ENCODE measurements around the gene GLRA3.
"Not testable (repeated sequence)": the region's sequence is repeated elsewhere in the genome, so short reads cannot be mapped to it uniquely, and the experiment has no call there.

Gene GLRA3

DNA sequence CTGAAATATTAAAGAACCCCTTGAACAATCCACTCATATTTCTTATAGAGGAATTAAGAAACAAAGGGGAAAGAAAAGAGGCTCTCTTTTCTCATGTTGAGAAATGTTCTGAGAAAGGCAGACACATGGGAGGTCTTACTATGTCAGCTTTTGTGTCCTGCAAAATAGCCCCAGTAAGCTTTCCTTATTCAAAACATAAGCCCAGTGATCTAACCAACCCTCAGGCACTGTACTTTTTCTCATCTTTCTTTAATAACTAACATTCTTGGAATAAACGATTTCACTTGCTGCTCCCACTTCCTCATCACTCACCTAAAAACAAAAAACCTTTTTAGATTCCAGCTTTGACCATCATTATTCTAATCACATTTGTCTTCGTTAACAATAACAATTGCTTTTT lies 115.9 kb downstream of the GLRA3 start:
- no peak for DNase-seq

DNA sequence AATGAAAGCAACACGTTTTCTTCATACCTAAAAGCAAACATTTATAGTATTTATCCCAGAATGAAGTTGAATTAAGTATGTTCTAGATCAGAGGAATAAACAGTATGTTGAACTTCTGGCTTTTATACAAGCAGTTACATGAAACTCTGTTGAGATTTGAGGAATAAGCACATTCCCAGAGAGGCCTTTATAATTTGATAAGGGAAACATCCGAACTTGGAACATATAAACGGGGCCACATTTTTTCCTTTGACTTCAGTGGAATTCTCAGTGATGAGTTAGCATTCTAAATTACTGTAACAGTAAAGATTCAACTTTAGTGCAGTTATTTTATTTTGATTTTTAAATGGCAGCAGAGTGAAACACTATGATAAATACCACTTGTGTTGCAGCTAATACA lies 119.5 kb downstream of the GLRA3 start:
- DNase-seq = no peak

DNA sequence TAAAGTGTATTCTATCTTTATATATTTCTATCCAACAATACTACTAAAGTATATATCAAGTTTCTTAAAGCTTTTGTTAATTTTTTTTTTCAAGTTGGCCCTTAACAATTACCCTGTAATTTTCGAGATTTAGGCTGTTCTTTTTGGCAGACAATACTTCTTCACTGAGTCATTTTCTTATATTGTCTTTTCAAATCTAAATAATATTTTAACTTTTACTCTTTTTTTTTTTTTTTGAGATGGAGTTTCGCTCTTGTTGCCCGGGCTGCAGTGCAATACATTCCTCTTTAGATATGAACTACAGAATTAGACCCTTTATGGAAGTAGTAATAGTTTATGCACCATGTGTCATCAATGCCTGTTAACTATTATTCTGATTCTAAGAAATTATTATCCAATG lies 120.7 kb downstream of the GLRA3 start:
- no peak for DNase-seq

DNA sequence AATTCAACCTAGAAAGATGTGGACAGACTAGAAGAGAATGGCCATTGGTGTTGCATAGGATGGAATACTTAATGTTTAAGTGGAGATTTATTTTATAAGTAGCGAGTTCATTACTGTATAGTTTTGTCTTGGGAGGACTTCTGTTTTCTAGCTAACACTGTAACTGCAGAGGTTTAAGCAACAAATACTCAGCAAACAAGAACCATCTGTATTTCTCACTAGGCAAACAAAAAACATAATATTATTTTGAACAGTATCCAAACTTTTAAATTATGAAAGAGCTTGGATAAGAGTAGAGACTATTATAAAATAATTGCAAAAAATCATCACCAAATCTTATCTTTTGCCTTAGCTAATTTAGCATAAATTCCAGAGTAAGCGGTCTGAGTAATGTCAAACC lies 121.1 kb downstream of the GLRA3 start:
- DNase-seq = no peak

DNA sequence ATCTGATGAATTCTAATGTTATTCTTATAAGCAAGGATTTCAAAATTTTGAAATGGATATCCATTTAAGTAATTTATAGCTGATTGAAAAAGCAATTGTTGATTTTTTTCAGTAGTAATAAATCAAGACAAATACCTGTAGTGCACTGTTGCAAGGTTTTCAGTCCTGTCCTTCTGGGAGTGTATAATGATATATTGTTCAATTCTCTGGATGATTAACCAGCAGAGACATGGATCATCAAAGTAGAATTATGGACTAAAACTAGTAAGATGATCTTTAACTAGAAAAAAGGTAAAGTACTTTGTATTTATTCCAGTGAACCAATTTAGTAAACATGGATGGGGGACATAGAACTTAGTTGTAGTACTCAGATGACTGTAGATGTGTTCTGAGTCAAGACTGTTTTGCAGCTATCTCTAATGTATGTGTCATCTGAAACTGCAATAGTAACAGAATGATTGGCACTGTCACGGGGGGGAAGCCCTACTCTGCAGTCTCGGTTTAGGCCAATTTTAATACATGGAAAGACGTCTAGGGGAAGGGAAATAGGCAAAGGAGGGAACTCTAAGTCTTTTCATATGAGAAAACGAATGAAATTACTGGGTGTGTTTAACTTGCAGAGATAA lies 121.9 kb downstream of the GLRA3 start:
- peak in 1 of 5 experiments; percentile 49 for DNase-seq

DNA sequence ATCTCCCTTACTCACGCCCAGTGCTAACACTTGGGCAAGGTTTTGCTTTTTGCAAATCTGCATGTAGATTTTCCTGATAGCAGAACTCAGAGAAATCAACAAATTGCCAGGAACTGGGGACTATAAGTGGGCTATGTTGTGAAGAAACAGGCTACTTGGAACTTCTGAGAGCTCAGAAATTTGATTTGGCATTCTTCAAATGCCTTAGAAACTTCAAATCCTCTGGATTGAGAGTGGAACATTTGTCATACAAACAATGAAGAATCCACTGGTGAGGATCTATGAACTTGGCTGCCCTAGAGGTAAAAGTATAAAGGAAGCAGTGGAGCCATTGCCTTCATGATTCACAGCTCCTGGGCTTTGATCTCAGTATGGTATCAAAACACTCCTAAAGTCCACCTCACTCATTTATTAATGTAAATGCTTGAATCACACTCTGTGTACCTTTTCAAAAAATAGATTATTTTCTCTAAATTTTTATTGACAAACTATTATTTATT lies 126.0 kb downstream of the GLRA3 start:
- no peak for DNase-seq

DNA sequence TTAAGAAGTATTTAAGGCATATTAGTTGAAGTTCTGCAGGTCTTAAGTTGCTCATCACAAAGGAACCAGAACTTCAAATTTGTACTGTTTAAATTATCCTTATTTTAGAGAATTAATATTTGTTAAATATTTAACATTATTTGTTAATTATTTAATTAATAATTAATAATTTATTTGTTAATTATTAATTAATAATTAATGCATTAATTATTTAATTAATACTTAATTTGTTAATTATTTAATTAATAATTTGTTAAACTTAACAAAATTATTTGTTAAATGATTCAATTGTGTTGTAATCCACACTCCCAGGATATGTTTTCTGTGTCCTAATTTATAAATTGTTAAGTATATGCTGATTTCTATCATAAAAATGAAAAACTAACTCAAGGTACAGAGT lies 129.4 kb downstream of the GLRA3 start:
- DNase-seq = no peak

DNA sequence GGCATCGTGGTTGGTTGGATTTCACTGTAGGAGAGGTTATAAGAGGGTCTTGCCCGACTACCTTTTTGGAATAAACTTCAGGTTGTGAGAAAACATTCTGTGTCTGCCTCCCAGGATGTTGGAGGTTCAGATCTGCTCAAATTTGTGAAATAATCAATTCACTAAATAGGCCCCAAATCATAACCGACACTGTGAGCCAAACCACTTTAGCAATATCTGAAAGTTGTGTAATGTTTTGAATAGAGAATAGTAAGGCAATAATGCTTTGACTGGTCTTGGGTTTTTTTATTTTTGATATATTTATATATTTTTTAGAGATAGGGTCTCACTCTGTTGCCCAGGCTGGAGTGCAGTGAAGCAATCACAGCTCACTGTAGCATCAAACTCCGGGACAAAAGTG lies 131.2 kb downstream of the GLRA3 start:
- DNase-seq = no peak

DNA sequence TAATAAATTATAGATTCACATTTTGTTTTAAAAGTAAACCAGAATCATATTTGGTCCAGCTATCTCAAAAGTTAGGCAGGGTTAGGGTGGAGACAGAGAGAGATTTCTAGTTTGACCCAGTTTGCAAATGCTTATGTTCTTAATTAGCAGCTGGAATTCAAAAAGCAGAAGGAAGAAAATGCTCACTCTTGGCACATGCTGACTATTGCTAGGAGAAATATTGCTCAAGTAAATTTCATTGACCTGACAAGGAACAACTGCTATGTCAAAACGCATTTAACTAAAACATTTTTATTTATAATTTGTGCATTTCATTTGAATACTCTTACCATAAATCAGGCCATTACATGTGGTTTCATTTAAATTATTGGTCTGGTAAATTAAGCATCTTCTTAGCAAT lies 131.8 kb downstream of the GLRA3 start:
- no peak for DNase-seq

DNA sequence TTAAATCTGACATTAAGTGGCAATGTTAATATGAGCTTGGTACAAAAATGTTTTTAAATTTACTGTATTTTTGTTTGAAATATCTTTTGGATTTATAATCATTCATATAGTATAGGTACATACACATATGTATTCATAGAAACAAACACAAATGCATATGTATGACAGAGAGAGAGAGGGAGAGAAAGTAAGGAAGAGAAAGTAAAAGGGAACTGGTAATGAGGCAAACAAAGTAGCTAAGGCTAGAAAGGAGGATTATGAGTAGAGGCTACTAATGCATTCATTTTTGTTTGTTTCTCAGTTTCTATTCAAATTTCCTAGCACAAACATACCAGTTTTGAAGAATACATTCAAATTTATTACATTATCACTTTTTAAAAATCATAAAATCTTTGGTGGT lies 132.4 kb downstream of the GLRA3 start:
- no peak for DNase-seq

DNA sequence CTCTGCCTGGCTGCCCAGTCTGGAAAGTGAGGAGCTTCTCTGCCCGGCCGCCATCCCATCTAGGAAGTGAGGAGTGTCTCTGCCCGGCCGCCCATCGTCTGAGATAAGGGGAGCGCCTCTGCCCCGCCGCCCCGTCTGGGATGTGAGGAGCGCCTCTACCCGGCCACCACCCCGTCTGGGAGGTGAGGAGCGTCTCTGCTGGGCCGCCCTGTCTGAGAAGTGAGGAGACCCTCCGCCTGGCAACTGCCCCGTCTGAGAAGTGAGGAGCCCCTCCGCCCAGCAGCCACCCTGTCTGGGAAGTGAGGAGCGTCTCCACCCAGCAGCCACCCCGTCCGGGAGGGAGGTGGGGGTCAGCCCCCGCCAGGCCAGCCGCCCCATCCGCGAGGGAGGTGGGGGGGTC lies 137.2 kb downstream of the GLRA3 start:
- DNase-seq = not testable (repeated sequence)

DNA sequence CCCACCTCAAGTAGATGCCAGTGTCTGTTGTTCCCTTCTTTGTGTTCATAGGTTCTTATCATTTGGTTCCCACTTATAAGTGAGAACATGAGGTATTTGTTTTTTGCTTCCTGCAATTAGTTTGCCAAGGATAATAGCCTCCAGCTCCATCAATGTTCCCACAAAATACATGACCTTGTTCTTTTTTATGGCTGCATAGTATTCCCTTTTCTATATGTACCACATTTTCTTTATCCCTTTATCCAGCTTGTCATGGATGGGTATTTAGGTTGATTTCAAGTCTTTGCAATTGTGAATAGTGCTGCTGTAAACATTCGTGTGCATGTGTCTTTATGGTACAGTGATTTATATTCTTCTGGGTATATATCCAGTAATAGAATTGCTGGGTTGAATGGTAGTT lies 138.4 kb downstream of the GLRA3 start:
- no peak for DNase-seq

DNA sequence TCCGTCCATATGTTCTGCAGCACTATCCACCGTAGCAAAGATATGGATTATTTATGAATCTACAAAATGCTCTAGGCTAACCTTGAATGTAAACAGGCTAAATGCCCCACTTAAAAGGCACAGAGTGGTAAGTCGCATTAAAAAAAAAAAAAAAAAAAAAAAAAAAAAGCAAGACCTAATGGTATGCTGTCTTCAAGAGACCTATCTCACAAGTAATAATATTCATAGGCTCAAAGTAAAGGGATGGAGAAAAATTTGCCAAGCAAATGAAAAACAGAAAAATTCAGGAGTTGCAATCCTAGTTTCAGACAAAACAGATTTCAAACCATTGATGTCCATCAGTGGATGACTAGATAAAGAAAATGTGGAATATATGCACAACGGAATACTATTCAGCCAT lies 139.4 kb downstream of the GLRA3 start:
- no peak for DNase-seq

DNA sequence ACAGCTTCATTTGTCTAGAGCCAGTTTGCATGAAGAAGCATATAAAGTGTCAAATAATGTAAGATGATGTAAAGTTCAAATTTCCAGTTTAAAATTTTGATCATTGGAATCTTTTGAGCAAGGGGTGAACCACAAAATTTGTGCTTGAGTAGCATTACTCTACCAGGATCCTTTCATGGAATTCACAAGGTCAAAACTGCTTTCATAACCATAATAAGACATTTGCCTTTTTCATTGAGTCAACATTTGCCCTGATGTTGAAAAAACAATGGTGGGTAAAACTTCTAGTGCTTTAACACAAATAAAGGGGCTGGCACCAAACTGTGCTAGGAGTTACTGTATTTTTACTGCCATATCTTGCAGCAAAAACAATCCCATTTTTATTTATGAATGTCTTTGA lies 142.2 kb downstream of the GLRA3 start:
- no peak for DNase-seq

DNA sequence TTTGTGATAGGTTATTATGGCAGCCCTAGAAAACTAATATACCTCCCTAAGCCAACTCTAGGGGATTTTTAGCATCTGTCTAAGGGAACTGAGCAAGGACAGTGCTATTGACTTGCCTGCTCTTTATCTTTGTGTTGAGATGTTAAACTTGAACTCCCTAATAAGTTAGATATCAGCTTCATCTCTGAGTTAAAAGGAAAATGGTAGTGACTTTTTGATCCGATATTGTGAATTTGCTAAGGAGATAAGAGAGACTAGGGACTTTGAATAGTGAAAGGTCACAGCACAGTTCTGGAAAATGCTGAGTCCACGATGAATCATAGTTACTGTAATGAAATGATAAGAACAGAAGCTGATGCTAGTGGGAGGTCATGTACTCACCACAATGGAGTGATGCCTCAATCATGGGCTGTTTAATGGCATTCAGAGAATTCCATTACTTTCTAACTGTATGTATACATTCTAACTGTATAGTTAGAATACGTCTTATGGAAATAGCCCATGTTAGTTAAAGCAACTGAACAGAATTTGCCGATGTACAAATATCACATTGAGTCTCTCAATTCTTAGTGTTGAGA lies 147.2 kb downstream of the GLRA3 start:
- DNase-seq = no peak

DNA sequence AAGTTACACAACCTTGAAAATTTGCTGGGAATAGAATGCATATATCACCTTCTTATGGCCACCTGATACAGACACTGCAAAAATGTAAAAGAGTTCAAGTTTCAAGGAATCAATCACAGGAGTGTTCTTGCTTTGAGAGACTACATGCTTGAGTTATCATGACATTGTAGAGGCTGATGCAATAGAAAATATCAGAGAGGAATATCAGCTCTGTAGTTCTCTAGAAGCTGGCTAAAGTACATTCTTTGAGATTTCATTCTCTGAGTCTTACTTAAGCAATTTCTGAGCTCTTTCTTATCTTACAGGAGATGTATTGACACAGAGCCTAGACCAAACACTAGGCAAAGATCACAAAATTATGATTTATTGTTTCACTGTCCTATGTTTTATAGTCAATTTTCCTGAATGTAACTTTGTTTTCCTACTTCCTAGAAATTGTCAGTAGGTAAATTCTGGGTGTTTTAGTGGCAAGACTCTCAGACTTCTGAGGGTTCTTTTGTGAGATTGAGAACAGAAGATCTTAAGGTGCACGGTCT lies 154.7 kb downstream of the GLRA3 start:
- no peak for DNase-seq

DNA sequence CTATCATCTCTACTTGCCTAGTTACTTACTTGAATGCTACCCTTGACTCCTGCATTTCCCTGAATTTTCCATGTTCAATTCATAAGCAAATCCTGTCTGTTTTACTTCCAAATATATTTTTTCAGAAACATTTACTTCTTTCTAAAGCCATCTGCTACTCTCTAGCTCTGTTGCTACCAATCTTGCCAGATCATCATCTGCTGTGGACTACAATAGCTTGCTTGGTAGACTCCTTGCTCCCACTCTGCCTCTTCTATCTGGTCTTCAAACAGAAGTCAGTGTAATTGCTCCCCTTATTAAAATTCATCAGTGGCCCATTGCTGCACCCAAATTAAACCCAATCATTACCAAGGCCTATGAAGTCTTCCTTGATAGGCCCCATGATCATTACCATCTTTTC lies 155.2 kb downstream of the GLRA3 start:
- DNase-seq = no peak

DNA sequence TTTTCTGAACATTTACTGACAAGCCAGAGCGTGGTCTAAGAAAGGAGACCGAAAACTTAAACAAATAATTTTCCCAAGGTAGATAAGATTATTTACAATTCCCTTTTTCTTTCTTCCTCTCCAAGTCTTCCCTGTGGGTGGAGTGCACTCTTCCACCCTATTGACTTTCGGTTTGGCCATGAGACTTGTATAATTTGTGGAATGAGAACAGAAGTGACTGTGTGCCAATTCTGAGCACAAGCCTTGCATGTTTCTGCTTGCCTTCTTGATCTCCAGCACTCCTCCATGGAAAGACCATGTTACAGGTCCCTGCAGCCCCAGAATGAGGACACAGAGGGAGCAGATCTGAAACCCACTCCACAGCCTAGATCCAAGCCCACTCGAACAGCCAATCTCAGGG lies 156.8 kb downstream of the GLRA3 start:
- DNase-seq = no peak

DNA sequence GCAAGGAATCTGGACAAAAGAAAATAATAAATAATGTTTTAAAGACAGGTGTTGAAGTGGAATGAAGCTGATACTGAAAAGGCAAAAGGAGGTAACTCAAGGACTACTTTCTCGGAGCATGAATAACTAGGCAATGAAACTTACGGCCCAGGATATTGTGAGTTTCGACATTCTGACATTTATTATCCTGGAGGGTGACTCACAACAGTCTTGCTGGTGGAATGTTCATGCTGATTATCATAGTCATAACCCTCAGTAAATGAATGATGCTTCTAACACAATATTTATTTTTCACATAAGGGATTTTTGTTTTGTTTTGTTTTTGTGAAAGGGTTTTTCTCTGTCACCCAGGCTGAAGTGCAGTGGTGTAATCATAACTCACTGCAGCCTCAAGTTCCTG lies 159.8 kb downstream of the GLRA3 start:
- DNase-seq = no peak

DNA sequence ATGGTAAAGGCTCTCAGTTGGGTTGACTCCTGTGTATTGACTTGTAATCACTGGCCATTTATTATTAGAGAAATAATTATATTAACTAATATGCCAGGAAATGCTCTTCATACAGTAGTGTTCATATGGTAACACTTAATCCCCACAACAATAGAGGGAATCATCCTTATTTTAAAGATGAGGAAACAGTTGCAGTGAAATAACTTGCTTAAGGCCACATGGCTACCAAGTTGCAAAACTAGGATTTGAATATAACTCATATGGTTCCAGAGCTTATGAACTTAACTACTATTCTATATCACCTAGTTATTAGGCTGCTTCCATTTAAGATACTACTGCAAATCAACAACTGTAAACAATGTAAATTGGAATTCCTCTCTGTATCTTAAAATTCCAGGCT lies 163.2 kb downstream of the GLRA3 start:
- DNase-seq = no peak

DNA sequence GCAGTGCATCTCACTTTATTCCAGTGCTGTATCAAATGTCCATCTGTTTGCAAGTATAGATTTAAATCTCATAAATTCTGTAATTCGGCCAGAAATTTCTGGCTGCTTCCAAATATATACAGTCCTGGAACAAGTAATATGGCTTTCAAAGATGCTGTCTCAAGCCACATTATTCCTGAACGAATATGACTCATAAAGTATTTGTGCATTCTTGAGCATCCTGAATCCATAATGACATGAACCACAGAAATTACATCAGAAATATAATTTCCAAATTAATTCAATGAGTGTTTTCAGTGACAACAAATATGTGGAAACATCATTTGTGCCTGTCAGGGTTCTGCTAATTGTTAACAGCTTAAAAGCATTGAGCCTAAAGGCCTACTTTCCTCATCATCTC lies 165.8 kb downstream of the GLRA3 start:
- DNase-seq = no peak

DNA sequence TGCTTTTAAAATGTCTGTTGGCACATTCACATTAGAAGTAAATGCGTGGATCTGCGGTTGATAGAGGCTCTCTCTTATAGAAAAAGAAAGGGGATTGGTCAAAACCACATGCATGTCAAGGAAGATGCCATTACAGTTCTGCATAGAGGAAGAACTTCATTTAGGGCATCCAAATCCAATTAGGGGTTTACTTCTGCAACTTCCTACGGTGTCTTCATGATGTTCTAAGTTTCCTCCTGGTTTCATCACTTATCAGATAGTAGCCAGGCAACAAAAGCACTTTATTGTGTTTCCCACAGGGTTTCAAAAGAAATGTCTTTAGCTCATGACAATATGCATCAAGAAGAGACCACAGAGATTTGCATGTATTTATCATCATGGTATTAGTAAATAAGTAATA lies 170.8 kb downstream of the GLRA3 start:
- no peak for DNase-seq

DNA sequence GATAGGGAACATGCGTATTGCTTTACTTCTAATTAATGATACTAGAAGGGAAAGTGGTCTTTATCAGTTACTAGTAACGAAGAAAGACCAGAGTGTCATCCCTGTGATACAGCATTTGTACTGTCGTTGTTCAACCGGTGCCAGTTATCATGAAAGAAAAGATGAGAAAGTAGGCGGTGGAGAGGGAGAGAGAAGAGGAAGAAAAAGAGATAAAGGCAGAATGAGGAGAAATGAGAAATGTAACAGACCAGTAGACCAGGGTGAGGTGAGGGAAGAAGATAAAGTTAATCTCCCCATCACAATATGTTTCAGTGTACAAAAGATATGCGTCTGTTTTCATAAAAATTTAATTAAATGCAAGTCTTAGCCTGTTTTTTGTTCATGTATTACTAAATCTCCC lies 171.6 kb downstream of the GLRA3 start:
- DNase-seq = no peak

DNA sequence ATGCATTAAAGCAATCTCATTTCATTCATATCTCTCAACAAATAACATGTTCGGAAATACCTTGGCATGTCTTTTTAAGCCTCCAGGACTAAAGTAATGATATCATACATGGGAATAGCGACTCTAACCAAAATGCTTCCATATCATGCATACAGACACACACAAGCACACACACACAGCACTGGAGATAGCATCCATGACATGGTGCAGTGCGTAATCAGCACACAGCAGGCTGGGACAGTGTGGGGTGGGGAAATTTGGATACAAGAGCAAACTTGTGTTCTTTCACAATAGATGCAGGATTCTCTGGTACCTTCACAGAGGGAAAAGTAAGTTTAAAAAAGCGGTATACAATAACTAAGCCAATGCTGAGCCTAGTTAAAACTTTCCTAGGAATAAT lies 174.4 kb downstream of the GLRA3 start:
- no peak for DNase-seq
